Uterus (tissue), 2 donors: ENCODE data around the gene FBXW7.
"Not testable (repeated sequence)": the region's sequence is repeated elsewhere in the genome, so short reads cannot be mapped to it uniquely, and the experiment has no call there.

Experiments
- CTCF ChIP-seq, 4 experiments: fragments of 200-600 bp in 2 of 4; fragments of 450-650 bp in 2 of 4; sonication (generic) in 2 of 4; IDR thresholded peaks; one replicate each; pipeline ENCODE4 v1.5.1; 2016 to 2019; ENCODE audit warnings: antibody characterized with exemption in 4 of 4, mild to moderate bottlenecking in 2 of 4, moderate library complexity in 1 of 4
- POLR2A ChIP-seq, 2 donors: fragments of 450-650 bp; IDR thresholded peaks; one replicate each; pipeline ENCODE4 v1.6.1; 2016; ENCODE audit warnings: antibody characterized with exemption in 2 of 2, mild to moderate bottlenecking in 1 of 2, moderate library complexity in 1 of 2

- not testable (repeated sequence) for TF ChIP-seq POLR2A, CTCF (IDR thresholded peaks at IDR 0.05)
These were observed 14.8 kb upstream of the FBXW7 start for GRCh38 chr4:152550687-152551086.
